Ascending aorta (tissue), 2 donors: Measurements from ENCODE around the gene MTRF1L. TPM values are rescaled to one million over a fixed set of nuclear protein-coding genes. Genes with fewer than 3 reads are reported as not detected.

Experiments used
- DNase-seq, 2 donors: peaks; one replicate each; pipeline ENCODE4 v3.0.0-alpha.2; 2019; ENCODE audit warnings: low spot score in 2 of 2
- H3K27ac ChIP-seq, 2 donors: fragments of 200-600 bp; sonication (generic); one replicate each; pipeline ENCODE4 v1.5.1; 2016 to 2017; ENCODE audit warnings: mild to moderate bottlenecking in 1 of 2
- H3K27me3 ChIP-seq: fragments of 200-600 bp; sonication (generic); one replicate; pipeline ENCODE4 v1.5.1; 2017
- H3K36me3 ChIP-seq, 2 donors: fragments of 200-600 bp; sonication (generic); one replicate each; pipeline ENCODE4 v1.5.1; 2016
- H3K4me1 ChIP-seq, 2 donors: fragments of 200-600 bp; sonication (generic); one replicate each; pipeline ENCODE4 v1.5.1; 2016 to 2017; ENCODE audit warnings: mild to moderate bottlenecking in 1 of 2
- H3K4me3 ChIP-seq, 2 donors: fragments of 200-600 bp; sonication (generic); one replicate each; pipeline ENCODE4 v1.5.1; 2016 to 2017; ENCODE audit warnings: mild to moderate bottlenecking in 1 of 2
- H3K9me3 ChIP-seq, 2 donors: fragments of 200-600 bp; sonication (generic); one replicate each; pipeline ENCODE4 v1.5.1; 2016
- CTCF ChIP-seq, 3 experiments: fragments of 200-600 bp in 2 of 3; fragments of 450-650 bp in 1 of 3; sonication (generic) in 2 of 3; IDR thresholded peaks; one replicate each; pipeline ENCODE4 v1.5.1; 2016 to 2019; ENCODE audit warnings: antibody characterized with exemption in 3 of 3, mild to moderate bottlenecking in 1 of 3, moderate library complexity in 1 of 3
- intact Hi-C: fragments of 100-400 bp; cut with DNase I; formaldehyde crosslinking; loops from one replicate; pipeline ENCODE4 v1.15.1; 2023
- total RNA-seq: library from RNA; depleted of rRNA; stranded (reverse); fragments of >200 nt; gene quantifications from one replicate; pipeline ENCODE4 v1.1.0, GENCODE V29; 2016

Gene MTRF1L
- total RNA-seq, 1 donor from 2014 or later: 105 TPM

- no peak for TF ChIP-seq CTCF (IDR thresholded peaks at IDR 0.05)
- Histone ChIP-seq H3K4me3 (no peak overlapping the region), H3K4me1 (no peaks in the 10 kb centered on the region), H3K27ac (no peak overlapping the region), H3K27me3 (no peaks in the 10 kb centered on the region), H3K9me3 (no peaks in the 10 kb centered on the region), H3K36me3 (no peaks in the 10 kb centered on the region)
- intact Hi-C loops: no loop called here
- DNase-seq: no peak
These were observed 50.5 kb downstream of the MTRF1L start for GRCh38 chr6:152952045-152952444.

- Histone ChIP-seq H3K36me3 (no peaks in the 10 kb centered on the region), H3K27ac (no peak overlapping the region), H3K4me3 (no peak overlapping the region), H3K4me1 (no peaks in the 10 kb centered on the region), H3K27me3 (no peaks in the 10 kb centered on the region), H3K9me3 (no peaks in the 10 kb centered on the region)
- DNase-seq: no peak
- no peak for TF ChIP-seq CTCF (IDR thresholded peaks at IDR 0.05)
- intact Hi-C loops: no loop called here
These were observed 52.3 kb downstream of the MTRF1L start for GRCh38 chr6:152950240-152950639.

GRCh38 chr6:152948150-152948768, 54.2 kb downstream of the MTRF1L start:
- no peaks in the 10 kb centered on the region for H3K36me3 ChIP-seq
- H3K4me1 ChIP-seq: no peaks in the 10 kb centered on the region
- H3K4me3 ChIP-seq: peak overlapping the region in 1 of 2 donors; percentile 26
- H3K9me3 ChIP-seq: no peaks in the 10 kb centered on the region
- TF ChIP-seq CTCF (IDR thresholded peaks at IDR 0.05): peak; percentile 25 to 75 (median 44)
- intact Hi-C loops: loop anchor here (5.0 kb wide), 1 partner anchor 86 kb away; no protein-coding TSS in a partner anchor
- DNase-seq: no peak
- no peak overlapping the region for H3K27ac ChIP-seq
- no peaks in the 10 kb centered on the region for H3K27me3 ChIP-seq

- no peaks in the 10 kb centered on the region for H3K27me3 ChIP-seq
- H3K36me3 ChIP-seq: no peaks in the 10 kb centered on the region
- no peaks in the 10 kb centered on the region for H3K4me1 ChIP-seq
- intact Hi-C loops: loop anchor here (5.0 kb wide), 1 partner anchor 85 kb away; no protein-coding TSS in a partner anchor
- no peak for TF ChIP-seq CTCF (IDR thresholded peaks at IDR 0.05)
- no peak overlapping the region for H3K27ac ChIP-seq
- H3K4me3 ChIP-seq: no peak overlapping the region
- no peak for DNase-seq
- no peaks in the 10 kb centered on the region for H3K9me3 ChIP-seq
These were observed 55.5 kb downstream of the MTRF1L start for GRCh38 chr6:152946995-152947394.

- H3K9me3 ChIP-seq: no peaks in the 10 kb centered on the region
- no peaks in the 10 kb centered on the region for H3K4me1 ChIP-seq
- no peaks in the 10 kb centered on the region for H3K36me3 ChIP-seq
- intact Hi-C loops: loop anchor here (5.0 kb wide), 1 partner anchor 84 kb away; no protein-coding TSS in a partner anchor
- no peak overlapping the region for H3K27ac ChIP-seq
- no peak overlapping the region for H3K4me3 ChIP-seq
- H3K27me3 ChIP-seq: no peaks in the 10 kb centered on the region
- TF ChIP-seq CTCF (IDR thresholded peaks at IDR 0.05): no peak
- DNase-seq: no peak
These were observed 56.0 kb downstream of the MTRF1L start for GRCh38 chr6:152946484-152946883.
